ENCODE results near the gene DOK6.

DOK6 gene

GRCh38 chr18:69567813-69568488 lies 167.3 kb downstream of the DOK6 start:
- Histone ChIP-seq H4K20me1 (no peaks in the 10 kb centered on the region), H3K4me1 (no peaks in the 10 kb centered on the region), H3K36me3 (no peaks in the 10 kb centered on the region), H3K4me2 (no peak overlapping the region), H3K27ac (no peak overlapping the region), H3K27me3 (no peaks in the 10 kb centered on the region), H3K9ac (no peak overlapping the region), H3K4me3 (no peak overlapping the region), H3K9me3 (peaks cover 20% of the 10 kb centered on the region)
- no peak for TF ChIP-seq Cebpa-rat (IDR thresholded peaks at IDR 0.05)

GRCh38 chr18:69569133-69569532 lies 168.4 kb downstream of the DOK6 start:
- Histone ChIP-seq H3K36me3 (no peaks in the 10 kb centered on the region), H3K9ac (no peak overlapping the region)
- no peak for TF ChIP-seq Cebpa-rat (IDR thresholded peaks at IDR 0.05)

GRCh38 chr18:69574401-69574800 lies 173.7 kb downstream of the DOK6 start:
- no peaks in the 10 kb centered on the region for H3K9me3 ChIP-seq
- H3K27me3 ChIP-seq = no peaks in the 10 kb centered on the region
- TF ChIP-seq Cebpa-rat (IDR thresholded peaks at IDR 0.05) = no peak
- no peak overlapping the region for H3K27ac ChIP-seq
- H3K4me2 ChIP-seq = no peak overlapping the region
- H3K4me3 ChIP-seq = no peak overlapping the region
- no peaks in the 10 kb centered on the region for H3K36me3 ChIP-seq
- no peak overlapping the region for H3K9ac ChIP-seq
- no peaks in the 10 kb centered on the region for H4K20me1 ChIP-seq
- no peaks in the 10 kb centered on the region for H3K4me1 ChIP-seq

More at GRCh38 chr18:69569133-69569532, 168.4 kb downstream of the DOK6 start:
- Histone ChIP-seq H3K9me3 (peaks cover 20% of the 10 kb centered on the region), H3K27me3 (no peaks in the 10 kb centered on the region), H3K27ac (no peak overlapping the region), H3K4me1 (no peaks in the 10 kb centered on the region), H4K20me1 (no peaks in the 10 kb centered on the region), H3K4me2 (no peak overlapping the region), H3K4me3 (no peak overlapping the region)

- Histone ChIP-seq H3K27ac (0 out of 2 replicates have a peak overlapping the region, but pooled peaks have one; percentile 9), H3K4me3 (no peak overlapping the region), H3K36me3 (no peaks in the 10 kb centered on the region), H3K4me2 (peak overlapping the region; percentile 42), H3K4me1 (peaks cover 4% of the 10 kb centered on the region), H3K27me3 (no peaks in the 10 kb centered on the region), H3K9ac (no peak overlapping the region), H3K9me3 (no peaks in the 10 kb centered on the region), H4K20me1 (no peaks in the 10 kb centered on the region)
- no peak for TF ChIP-seq Cebpa-rat (IDR thresholded peaks at IDR 0.05)
Observed at GRCh38 chr18:69580107-69580506, 179.4 kb downstream of the DOK6 start.

DNA sequence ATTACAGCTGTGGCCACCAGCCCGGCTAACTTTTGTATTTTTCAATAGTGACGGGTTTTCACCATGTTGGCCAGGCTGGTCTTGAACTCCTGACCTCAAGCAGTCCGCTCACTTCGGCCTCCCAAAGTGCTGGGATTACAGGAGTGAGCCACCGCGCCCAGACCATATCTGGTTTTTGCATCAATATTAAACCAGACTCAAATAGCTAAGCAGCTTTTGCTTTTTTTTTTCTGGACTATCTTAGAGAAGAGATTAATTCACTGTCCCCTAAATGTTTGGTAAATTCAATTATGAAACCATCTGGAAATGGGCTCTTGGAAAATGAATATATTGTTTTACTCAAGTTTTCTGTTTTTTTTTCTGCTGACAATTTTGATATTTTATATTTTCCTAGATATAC lies 183.7 kb downstream of the DOK6 start:
- H3K27me3 ChIP-seq = no peaks in the 10 kb centered on the region
- no peak overlapping the region for H3K4me3 ChIP-seq
- H3K4me1 ChIP-seq = peaks cover 4% of the 10 kb centered on the region
- TF ChIP-seq Cebpa-rat (IDR thresholded peaks at IDR 0.05) = no peak
- no peak overlapping the region for H3K4me2 ChIP-seq
- no peaks in the 10 kb centered on the region for H3K36me3 ChIP-seq
- no peak overlapping the region for H3K27ac ChIP-seq
- no peaks in the 10 kb centered on the region for H4K20me1 ChIP-seq
- no peaks in the 10 kb centered on the region for H3K9me3 ChIP-seq
- no peak overlapping the region for H3K9ac ChIP-seq

DNA sequence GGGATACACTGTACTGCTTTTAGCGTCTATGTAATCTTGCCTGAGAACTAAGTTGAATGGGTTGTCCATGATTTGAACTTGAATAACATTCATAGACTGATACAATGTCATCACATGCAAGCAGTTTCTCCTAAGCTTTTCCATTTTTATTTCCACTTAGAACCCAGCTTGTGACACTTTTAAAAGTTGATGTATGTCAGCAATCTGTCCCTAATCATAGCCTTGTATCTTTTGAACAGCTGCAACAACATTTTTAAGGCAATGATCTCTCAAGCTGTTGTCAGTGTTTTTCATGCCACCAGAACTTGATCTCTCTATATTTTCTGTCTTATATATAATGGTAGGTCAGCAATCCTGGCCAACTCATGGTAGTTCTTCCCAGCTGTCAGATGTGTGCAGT lies 185.0 kb downstream of the DOK6 start:
- TF ChIP-seq Cebpa-rat (IDR thresholded peaks at IDR 0.05) = no peak
- H3K9ac ChIP-seq = no peak overlapping the region
- H3K4me1 ChIP-seq = no peaks in the 10 kb centered on the region
- no peak overlapping the region for H3K4me2 ChIP-seq
- H3K9me3 ChIP-seq = no peaks in the 10 kb centered on the region
- H4K20me1 ChIP-seq = no peaks in the 10 kb centered on the region
- no peak overlapping the region for H3K4me3 ChIP-seq
- no peaks in the 10 kb centered on the region for H3K27me3 ChIP-seq
- no peaks in the 10 kb centered on the region for H3K36me3 ChIP-seq
- H3K27ac ChIP-seq = no peak overlapping the region

- TF ChIP-seq Cebpa-rat (IDR thresholded peaks at IDR 0.05) = no peak
- no peaks in the 10 kb centered on the region for H3K9me3 ChIP-seq
- H3K27me3 ChIP-seq = no peaks in the 10 kb centered on the region
- no peaks in the 10 kb centered on the region for H4K20me1 ChIP-seq
- no peak overlapping the region for H3K9ac ChIP-seq
- no peak overlapping the region for H3K27ac ChIP-seq
- no peak overlapping the region for H3K4me2 ChIP-seq
- H3K36me3 ChIP-seq = no peaks in the 10 kb centered on the region
- no peak overlapping the region for H3K4me3 ChIP-seq
- no peaks in the 10 kb centered on the region for H3K4me1 ChIP-seq
Observed at GRCh38 chr18:69586537-69586936, 185.8 kb downstream of the DOK6 start.

DNA sequence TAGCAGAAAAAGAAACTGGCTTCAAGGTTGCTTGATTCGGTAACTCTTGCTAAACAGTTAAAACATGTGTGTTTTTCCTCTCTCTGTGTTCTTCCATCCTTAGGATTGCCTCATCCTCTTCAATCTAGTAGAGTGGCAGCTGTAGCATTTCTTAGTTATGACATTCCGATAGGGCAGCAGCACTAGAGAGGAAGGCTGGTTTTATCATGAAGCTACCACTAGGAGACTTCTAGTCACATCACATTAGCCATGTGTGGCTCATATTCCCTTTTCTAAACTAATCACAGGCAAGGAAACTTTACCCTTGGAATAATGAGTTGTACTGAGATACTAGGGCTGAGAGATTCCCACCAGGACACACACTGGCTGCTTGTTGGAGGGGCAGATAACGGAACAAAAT lies 187.6 kb downstream of the DOK6 start:
- Histone ChIP-seq H3K27ac (no peak overlapping the region), H3K36me3 (no peaks in the 10 kb centered on the region)
- TF ChIP-seq Cebpa-rat (IDR thresholded peaks at IDR 0.05) = no peak

DNA sequence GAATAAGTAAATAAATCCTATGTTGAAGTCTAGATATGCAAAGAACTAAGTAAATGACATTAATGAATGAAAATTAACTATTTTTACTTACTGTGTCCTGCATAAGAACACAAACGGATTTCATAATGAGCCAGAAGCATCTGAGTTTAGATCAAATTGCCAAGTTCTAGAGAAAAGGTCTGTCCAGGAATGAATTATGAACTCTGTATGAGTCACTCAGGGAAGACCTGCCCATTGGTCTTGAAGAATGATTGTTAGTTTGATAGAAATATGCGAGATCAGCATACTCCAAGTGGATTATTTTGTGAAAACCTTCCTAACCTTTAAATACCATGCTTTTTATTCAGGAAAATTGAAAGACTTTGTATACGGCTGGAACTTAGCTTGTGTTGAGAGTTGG lies 189.5 kb downstream of the DOK6 start:
- Histone ChIP-seq H3K36me3 (no peaks in the 10 kb centered on the region), H3K27ac (no peak overlapping the region), H3K9ac (no peak overlapping the region), H3K27me3 (no peaks in the 10 kb centered on the region), H3K4me3 (no peak overlapping the region), H3K4me2 (no peak overlapping the region), H3K9me3 (no peaks in the 10 kb centered on the region), H3K4me1 (no peaks in the 10 kb centered on the region), H4K20me1 (no peaks in the 10 kb centered on the region)
- TF ChIP-seq Cebpa-rat (IDR thresholded peaks at IDR 0.05) = no peak

More for the DNA sequence above, 187.6 kb downstream of the DOK6 start:
- Histone ChIP-seq H3K4me1 (no peaks in the 10 kb centered on the region), H3K4me3 (no peak overlapping the region), H4K20me1 (no peaks in the 10 kb centered on the region), H3K27me3 (no peaks in the 10 kb centered on the region), H3K4me2 (no peak overlapping the region), H3K9me3 (no peaks in the 10 kb centered on the region), H3K9ac (no peak overlapping the region)

- no peak overlapping the region for H3K4me3 ChIP-seq
- no peaks in the 10 kb centered on the region for H3K36me3 ChIP-seq
- H3K27ac ChIP-seq = no peak overlapping the region
- H3K4me1 ChIP-seq = no peaks in the 10 kb centered on the region
- no peaks in the 10 kb centered on the region for H4K20me1 ChIP-seq
- H3K4me2 ChIP-seq = no peak overlapping the region
- no peak for TF ChIP-seq Cebpa-rat (IDR thresholded peaks at IDR 0.05)
- no peak overlapping the region for H3K9ac ChIP-seq
- peaks cover 5% of the 10 kb centered on the region; the same call in 1 of the 2 replicates for H3K9me3 ChIP-seq
- no peaks in the 10 kb centered on the region for H3K27me3 ChIP-seq
Observed at GRCh38 chr18:69596345-69596744, 195.7 kb downstream of the DOK6 start.

DNA sequence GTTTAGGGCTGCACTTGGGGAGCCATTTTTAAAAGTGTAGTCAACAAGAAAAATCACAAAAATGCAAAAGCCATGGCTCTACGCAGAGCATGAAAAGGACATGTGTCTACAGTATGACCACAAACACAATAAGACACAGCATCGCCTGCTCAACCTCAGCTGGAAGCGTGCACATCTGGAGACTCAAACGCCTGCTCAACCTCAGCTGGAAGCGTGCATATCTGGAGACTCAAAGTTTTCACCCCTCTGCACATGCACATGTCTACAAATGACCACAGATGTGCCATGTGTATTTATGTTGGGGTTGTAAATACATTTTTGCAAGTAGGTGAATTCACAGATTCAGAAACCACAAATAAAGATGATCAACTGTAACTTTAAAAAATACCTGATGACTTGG lies 196.9 kb downstream of the DOK6 start:
- Histone ChIP-seq H3K27me3 (no peaks in the 10 kb centered on the region), H3K27ac (no peak overlapping the region), H3K9ac (no peak overlapping the region), H3K4me1 (no peaks in the 10 kb centered on the region), H3K9me3 (peaks cover 5% of the 10 kb centered on the region; the same call in 1 of the 2 replicates), H4K20me1 (no peaks in the 10 kb centered on the region), H3K4me3 (no peak overlapping the region), H3K4me2 (no peak overlapping the region), H3K36me3 (no peaks in the 10 kb centered on the region)
- TF ChIP-seq Cebpa-rat (IDR thresholded peaks at IDR 0.05) = no peak
